Left lung (tissue), 10 donors: ENCODE data around the gene NECTIN3. TPM values are rescaled to one million over a fixed set of nuclear protein-coding genes. Genes with fewer than 3 reads are reported as not detected.

Experiments used
- ATAC-seq: fragments of 200-7000 bp; cut with Tn5 transposase; one replicate; pipeline ENCODE4 v1.9.1; 2020; ENCODE audit warnings: moderate library complexity
- DNase-seq, 4 donors: peaks; one replicate each; pipeline ENCODE4 v3.0.0-alpha.2; 2013 to 2020
- H3K27ac ChIP-seq, 2 donors: fragments of 200-600 bp; sonication (generic) in 1 of 2; one replicate each; pipeline versions ENCODE4 v1.5.0 to v1.8.0; 2020 to 2021
- H3K27me3 ChIP-seq, 2 donors: fragments of 200-600 bp; sonication (generic) in 1 of 2; one replicate each; pipeline versions ENCODE4 v1.5.0 to v1.8.0; 2020 to 2021
- H3K36me3 ChIP-seq, 2 donors: fragments of 200-600 bp; sonication (generic) in 1 of 2; one replicate each; pipeline versions ENCODE4 v1.5.0 to v1.8.0; 2020 to 2021
- H3K4me1 ChIP-seq, 2 donors: fragments of 200-600 bp; one replicate each; pipeline ENCODE4 v1.8.0; 2021
- H3K4me3 ChIP-seq, 2 donors: fragments of 200-600 bp; sonication (generic) in 1 of 2; one replicate each; pipeline versions ENCODE4 v1.5.0 to v1.8.0; 2020 to 2021; ENCODE audit warnings: mild to moderate bottlenecking in 1 of 2
- H3K9me3 ChIP-seq, 2 donors: fragments of 200-600 bp; sonication (generic) in 1 of 2; one replicate each; pipeline versions ENCODE4 v1.5.0 to v1.8.0; 2020 to 2021
- CTCF ChIP-seq, 2 donors: fragments of 200-600 bp; sonication (generic) in 1 of 2; IDR thresholded peaks; one replicate each; pipeline versions ENCODE4 v1.5.0 to v1.8.0; 2021; ENCODE audit warnings: antibody characterized with exemption in 2 of 2
- intact Hi-C, 2 donors: fragments of 100-400 bp; cut with DNase I; formaldehyde crosslinking; loops; one replicate each; pipeline versions ENCODE4 v1.11.2 to v1.14.2; 2022
- polyA plus RNA-seq, 6 donors: library from polyadenylated mRNA; unstranded; fragments of 120-200 nt; gene quantifications; one replicate each; pipeline ENCODE4 v1.2.1, GENCODE V29; 2013; ENCODE audit not compliant: insufficient read length in 6 of 6
- total RNA-seq, 2 donors: library from RNA; stranded (reverse); fragmentation: NEBNext Ultra II Directional; extraction: Animal tissue kit (Norgen Biotek cat#: 25700); gene quantifications; one replicate each; pipeline ENCODE4 v1.2.1, GENCODE V29; 2021
- donor health status: DM: no; HTN: yes; CAD: no.
- donor health status: DM: no; HTN: no; CAD: no.

The NECTIN3 gene
- total and polyA plus RNA-seq, 8 donors: 24.9 to 149 (median 78.9) TPM

- H3K27ac ChIP-seq: no peak overlapping the region
- H3K4me3 ChIP-seq: no peak overlapping the region
- no peak for TF ChIP-seq CTCF (IDR thresholded peaks at IDR 0.05)
- intact Hi-C loops: no loop called here
- ATAC-seq (no peak), DNase-seq (no peak)
- no peaks in the 10 kb centered on the region for H3K4me1 ChIP-seq
- H3K9me3 ChIP-seq: peaks cover 0 to 4% of the 10 kb centered on the region in 2 donors
- H3K27me3 ChIP-seq: no peaks in the 10 kb centered on the region
- H3K36me3 ChIP-seq: no peaks in the 10 kb centered on the region
Observed at GRCh38 chr3:111227216-111227615, 155.6 kb downstream of the NECTIN3 start.

GRCh38 chr3:111229301-111229700, 157.7 kb downstream of the NECTIN3 start:
- Histone ChIP-seq H3K36me3 (no peaks in the 10 kb centered on the region), H3K9me3 (peaks cover 0 to 4% of the 10 kb centered on the region in 2 donors), H3K27ac (no peak overlapping the region), H3K4me3 (no peak overlapping the region), H3K27me3 (no peaks in the 10 kb centered on the region), H3K4me1 (no peaks in the 10 kb centered on the region)
- no peak for TF ChIP-seq CTCF (IDR thresholded peaks at IDR 0.05)
- no peak for ATAC-seq
- no peak for DNase-seq
- intact Hi-C loops: no loop called here

- no peaks in the 10 kb centered on the region for H3K27me3 ChIP-seq
- H3K9me3 ChIP-seq: peaks cover 0 to 13% of the 10 kb centered on the region in 2 donors
- H3K27ac ChIP-seq: no peak overlapping the region
- no peak overlapping the region for H3K4me3 ChIP-seq
- ATAC-seq (no peak), DNase-seq (no peak)
- H3K36me3 ChIP-seq: no peaks in the 10 kb centered on the region
- no peak for TF ChIP-seq CTCF (IDR thresholded peaks at IDR 0.05)
- no peaks in the 10 kb centered on the region for H3K4me1 ChIP-seq
- intact Hi-C loops: no loop called here
Observed at GRCh38 chr3:111236836-111237713, 165.5 kb downstream of the NECTIN3 start.

- Histone ChIP-seq H3K27ac (no peak overlapping the region), H3K36me3 (no peaks in the 10 kb centered on the region), H3K4me3 (no peak overlapping the region), H3K27me3 (no peaks in the 10 kb centered on the region), H3K4me1 (no peaks in the 10 kb centered on the region), H3K9me3 (peaks cover 0 to 22% of the 10 kb centered on the region in 2 donors)
- no peak for DNase-seq
- no peak for ATAC-seq
- intact Hi-C loops: no loop called here
- no peak for TF ChIP-seq CTCF (IDR thresholded peaks at IDR 0.05)
Observed at GRCh38 chr3:111237946-111238345, 166.3 kb downstream of the NECTIN3 start.

- DNase-seq: no peak
- Histone ChIP-seq H3K27me3 (no peaks in the 10 kb centered on the region), H3K9me3 (peaks cover 0 to 25% of the 10 kb centered on the region in 2 donors), H3K27ac (no peak overlapping the region), H3K36me3 (no peaks in the 10 kb centered on the region), H3K4me1 (no peaks in the 10 kb centered on the region), H3K4me3 (no peak overlapping the region)
- no peak for ATAC-seq
- TF ChIP-seq CTCF (IDR thresholded peaks at IDR 0.05): no peak
- intact Hi-C loops: no loop called here
Observed at GRCh38 chr3:111238885-111239284, 167.3 kb downstream of the NECTIN3 start.
